Activated naive CD4-positive, alpha-beta T cell treated with anti-CD3 and anti-CD28 coated beads, Interleukin-2, amount 50 U/mL, for 24 hours (primary cell): Measurements from ENCODE around the gene RALA.
A peak's percentile ranks its signal among the peaks of the same experiment; 100 is the strongest.

ENCODE experiments used
- H3K27ac Mint-ChIP-seq: one replicate; pipeline ENCODE4 v1.8.0; 2021; ENCODE audit warnings: mild to moderate bottlenecking, mixed read lengths
- H3K27me3 Mint-ChIP-seq: one replicate; pipeline ENCODE4 v1.8.0; 2021; ENCODE audit warnings: mixed read lengths
- H3K36me3 Mint-ChIP-seq: one replicate; pipeline ENCODE4 v1.8.0; 2021; ENCODE audit warnings: mixed read lengths
- H3K4me1 Mint-ChIP-seq: one replicate; pipeline ENCODE4 v1.8.0; 2021; ENCODE audit warnings: mixed read lengths
- H3K4me3 Mint-ChIP-seq: one replicate; pipeline ENCODE4 v1.8.0; 2021; ENCODE audit warnings: mild to moderate bottlenecking, mixed read lengths
- H3K9me3 Mint-ChIP-seq: one replicate; pipeline ENCODE4 v1.8.0; 2021; ENCODE audit warnings: mixed read lengths

The RALA gene

GRCh38 chr7:39606352-39606751 is 17.0 kb upstream of the RALA start:
- no peaks in the 10 kb centered on the region for H3K9me3 Mint-ChIP-seq
- H3K4me3 Mint-ChIP-seq: peak overlapping the region; percentile 55
- no peak overlapping the region for H3K27ac Mint-ChIP-seq
- no peaks in the 10 kb centered on the region for H3K27me3 Mint-ChIP-seq
- peaks cover 68% of the 10 kb centered on the region for H3K4me1 Mint-ChIP-seq
- H3K36me3 Mint-ChIP-seq: no peaks in the 10 kb centered on the region

GRCh38 chr7:39606941-39607340 is 16.4 kb upstream of the RALA start:
- Mint-ChIP-seq H3K27ac (no peak overlapping the region), H3K4me1 (peaks cover 68% of the 10 kb centered on the region), H3K27me3 (no peaks in the 10 kb centered on the region), H3K36me3 (no peaks in the 10 kb centered on the region), H3K4me3 (no peak overlapping the region), H3K9me3 (no peaks in the 10 kb centered on the region)

GRCh38 chr7:39607865-39608264 is 15.5 kb upstream of the RALA start:
- Mint-ChIP-seq H3K36me3 (no peaks in the 10 kb centered on the region), H3K27ac (peak overlapping the region; percentile 20), H3K27me3 (peaks cover 2% of the 10 kb centered on the region), H3K4me1 (peaks cover 68% of the 10 kb centered on the region), H3K9me3 (no peaks in the 10 kb centered on the region), H3K4me3 (peak overlapping the region; percentile 2)

GRCh38 chr7:39608278-39608677 is 15.1 kb upstream of the RALA start:
- Mint-ChIP-seq H3K27ac (peak overlapping the region; percentile 20), H3K9me3 (no peaks in the 10 kb centered on the region)

GRCh38 chr7:39609113-39609934 is 14.0 kb upstream of the RALA start:
- Mint-ChIP-seq H3K4me1 (peaks cover 59% of the 10 kb centered on the region), H3K27ac (peak overlapping the region; percentile 90), H3K4me3 (peak overlapping the region; percentile 78), H3K36me3 (no peaks in the 10 kb centered on the region), H3K9me3 (no peaks in the 10 kb centered on the region), H3K27me3 (peaks cover 2% of the 10 kb centered on the region)

More at GRCh38 chr7:39608278-39608677, 15.1 kb upstream of the RALA start:
- Mint-ChIP-seq H3K27me3 (peaks cover 2% of the 10 kb centered on the region), H3K4me1 (peaks cover 68% of the 10 kb centered on the region), H3K4me3 (peak overlapping the region; percentile 2), H3K36me3 (no peaks in the 10 kb centered on the region)

GRCh38 chr7:39609935-39610263 is 13.5 kb upstream of the RALA start:
- Mint-ChIP-seq H3K4me3 (peak overlapping the region; percentile 78), H3K27me3 (peaks cover 2% of the 10 kb centered on the region), H3K4me1 (peaks cover 55% of the 10 kb centered on the region), H3K9me3 (no peaks in the 10 kb centered on the region), H3K27ac (no peak overlapping the region), H3K36me3 (no peaks in the 10 kb centered on the region)

GRCh38 chr7:39613577-39613976 is 9.8 kb upstream of the RALA start:
- H3K36me3 Mint-ChIP-seq: no peaks in the 10 kb centered on the region
- peaks cover 2% of the 10 kb centered on the region for H3K27me3 Mint-ChIP-seq
- no peak overlapping the region for H3K27ac Mint-ChIP-seq

GRCh38 chr7:39614299-39614698 is 9.1 kb upstream of the RALA start:
- no peaks in the 10 kb centered on the region for H3K9me3 Mint-ChIP-seq
- peak overlapping the region; percentile 41 for H3K27ac Mint-ChIP-seq
- peaks cover 12% of the 10 kb centered on the region for H3K4me1 Mint-ChIP-seq
- no peak overlapping the region for H3K4me3 Mint-ChIP-seq
- H3K27me3 Mint-ChIP-seq: peaks cover 2% of the 10 kb centered on the region
- H3K36me3 Mint-ChIP-seq: no peaks in the 10 kb centered on the region

More at GRCh38 chr7:39613577-39613976, 9.8 kb upstream of the RALA start:
- no peaks in the 10 kb centered on the region for H3K9me3 Mint-ChIP-seq
- H3K4me3 Mint-ChIP-seq: no peak overlapping the region
- peaks cover 19% of the 10 kb centered on the region for H3K4me1 Mint-ChIP-seq

- Mint-ChIP-seq H3K36me3 (no peaks in the 10 kb centered on the region), H3K27ac (no peak overlapping the region), H3K27me3 (peaks cover 2% of the 10 kb centered on the region), H3K9me3 (no peaks in the 10 kb centered on the region), H3K4me3 (no peak overlapping the region), H3K4me1 (peaks cover 3% of the 10 kb centered on the region)
Observed at GRCh38 chr7:39615350-39615975, 7.9 kb upstream of the RALA start.

GRCh38 chr7:39616138-39616537 is 7.2 kb upstream of the RALA start:
- Mint-ChIP-seq H3K9me3 (no peaks in the 10 kb centered on the region), H3K27me3 (peaks cover 2% of the 10 kb centered on the region), H3K4me3 (no peak overlapping the region), H3K36me3 (no peaks in the 10 kb centered on the region), H3K4me1 (peaks cover 4% of the 10 kb centered on the region), H3K27ac (no peak overlapping the region)

- Mint-ChIP-seq H3K4me3 (no peak overlapping the region), H3K27ac (no peak overlapping the region), H3K36me3 (no peaks in the 10 kb centered on the region), H3K27me3 (peaks cover 2% of the 10 kb centered on the region), H3K9me3 (no peaks in the 10 kb centered on the region), H3K4me1 (peaks cover 7% of the 10 kb centered on the region)
Observed at GRCh38 chr7:39617005-39617404, 6.4 kb upstream of the RALA start.

- Mint-ChIP-seq H3K4me3 (no peak overlapping the region), H3K9me3 (no peaks in the 10 kb centered on the region), H3K27ac (peak overlapping the region; percentile 8), H3K36me3 (no peaks in the 10 kb centered on the region), H3K4me1 (peaks cover 14% of the 10 kb centered on the region), H3K27me3 (no peaks in the 10 kb centered on the region)
Observed at GRCh38 chr7:39618868-39619267, 4.5 kb upstream of the RALA start.

- Mint-ChIP-seq H3K4me3 (no peak overlapping the region), H3K36me3 (peaks cover 3% of the 10 kb centered on the region), H3K27me3 (no peaks in the 10 kb centered on the region), H3K27ac (no peak overlapping the region), H3K9me3 (no peaks in the 10 kb centered on the region), H3K4me1 (peaks cover 28% of the 10 kb centered on the region)
Observed at GRCh38 chr7:39620486-39620885, 2.9 kb upstream of the RALA start.

- Mint-ChIP-seq H3K4me3 (no peak overlapping the region), H3K4me1 (peaks cover 36% of the 10 kb centered on the region), H3K27me3 (no peaks in the 10 kb centered on the region), H3K27ac (no peak overlapping the region), H3K9me3 (no peaks in the 10 kb centered on the region), H3K36me3 (peaks cover 3% of the 10 kb centered on the region)
Observed at GRCh38 chr7:39621261-39621660, 2.1 kb upstream of the RALA start.

GRCh38 chr7:39621784-39622411 is 1.5 kb upstream of the RALA start:
- H3K4me1 Mint-ChIP-seq: peaks cover 42% of the 10 kb centered on the region
- peak overlapping the region; percentile 91 for H3K27ac Mint-ChIP-seq
- H3K36me3 Mint-ChIP-seq: peaks cover 3% of the 10 kb centered on the region
- no peaks in the 10 kb centered on the region for H3K27me3 Mint-ChIP-seq
- H3K9me3 Mint-ChIP-seq: no peaks in the 10 kb centered on the region
- H3K4me3 Mint-ChIP-seq: peak overlapping the region; percentile 86

- Mint-ChIP-seq H3K36me3 (peaks cover 3% of the 10 kb centered on the region), H3K4me1 (peaks cover 49% of the 10 kb centered on the region), H3K27me3 (no peaks in the 10 kb centered on the region), H3K27ac (peak overlapping the region; percentile 91), H3K4me3 (peak overlapping the region; percentile 86), H3K9me3 (no peaks in the 10 kb centered on the region)
Observed at GRCh38 chr7:39622609-39623008, 763 bp upstream of the RALA start.
